Measurements from ENCODE around the gene CIRBP.

The CIRBP gene

DNA sequence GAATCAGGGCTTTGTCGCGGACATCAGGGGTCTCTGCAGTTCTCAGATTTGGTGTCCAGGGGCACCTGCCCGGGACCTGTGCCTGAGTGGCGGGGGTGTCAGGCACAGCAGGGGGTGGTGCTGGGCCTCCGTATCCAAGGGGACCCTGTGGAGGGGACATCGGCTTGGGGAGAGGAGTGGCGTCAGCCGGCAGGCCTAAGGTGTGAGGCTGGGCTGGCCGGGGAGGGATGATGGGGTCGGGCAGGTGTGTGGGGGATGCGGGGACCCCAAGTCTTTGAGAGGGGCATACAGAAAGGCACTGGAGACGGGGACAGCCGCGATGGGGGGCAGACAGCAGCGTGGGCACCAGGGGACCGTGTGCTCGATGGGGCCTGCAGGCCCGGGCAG, 19.1 kb downstream of the CIRBP start:
- no peak for DNase-seq (ENCODE audit: insufficient read length, low spot score)
- FAIRE-seq, result no peak

DNA sequence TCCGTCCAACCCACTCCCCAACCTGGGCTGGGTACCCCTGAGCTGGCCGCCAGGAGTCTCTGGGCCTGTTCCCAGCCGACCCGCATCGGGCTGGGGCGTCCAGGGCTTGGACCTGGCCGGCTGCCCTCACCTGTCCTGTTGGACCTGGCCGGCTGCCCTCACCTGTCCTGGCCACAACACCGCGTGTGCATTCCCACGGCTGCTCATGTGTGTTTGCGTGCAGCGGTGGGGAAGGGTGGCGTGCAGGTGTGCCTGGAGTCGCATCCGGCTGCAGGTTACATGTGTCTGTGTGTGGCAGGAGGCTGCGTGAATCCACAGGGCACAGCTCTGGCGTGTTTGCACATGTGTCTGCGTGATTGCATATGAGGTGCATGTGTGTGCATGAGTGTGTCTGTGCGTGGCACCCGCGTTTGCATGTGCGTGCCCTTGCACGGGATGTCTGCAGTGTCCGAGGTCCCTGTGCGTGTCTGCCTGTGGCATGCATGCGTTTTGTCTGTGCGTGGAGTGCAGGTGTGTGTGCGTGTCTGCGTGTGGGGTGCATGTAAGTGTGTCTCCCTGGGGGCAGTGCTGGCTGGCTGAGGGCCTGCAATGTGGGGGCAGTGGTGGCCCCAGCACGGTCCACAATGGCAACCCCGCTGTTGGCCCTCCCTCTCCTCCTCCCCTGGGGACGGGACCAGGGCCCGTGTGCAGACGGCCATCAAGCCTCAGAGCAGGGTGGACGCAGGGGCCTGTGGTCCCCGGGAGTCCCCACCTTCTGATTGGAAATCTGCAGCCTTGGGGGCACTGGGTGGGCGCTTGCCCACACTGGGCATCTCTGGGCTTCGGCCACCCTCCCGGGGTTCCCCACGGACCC, 19.9 kb downstream of the CIRBP start:
- DNase-seq (ENCODE audit: insufficient read length, low spot score) (no peak), FAIRE-seq (no peak)

DNA sequence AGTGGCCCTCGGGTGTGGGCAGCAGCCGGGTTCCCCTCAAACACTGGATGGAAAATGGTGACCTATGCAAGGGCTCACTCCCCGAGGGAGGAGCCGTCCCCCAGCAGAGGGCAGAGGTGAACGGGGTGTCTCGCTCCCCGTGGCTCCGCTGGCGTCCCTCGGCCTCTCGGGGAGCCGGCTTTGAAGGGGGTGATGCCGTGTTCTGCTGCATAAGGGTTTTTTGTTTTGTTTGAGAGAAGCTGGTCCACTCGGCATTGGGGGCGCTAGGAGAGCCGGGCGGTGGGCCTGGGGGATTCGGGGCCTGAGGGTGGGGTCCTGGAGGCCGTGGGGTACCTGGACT, 20.5 kb downstream of the CIRBP start:
- DNase-seq (ENCODE audit: insufficient read length, low spot score) (no peak), FAIRE-seq (no peak)

DNA sequence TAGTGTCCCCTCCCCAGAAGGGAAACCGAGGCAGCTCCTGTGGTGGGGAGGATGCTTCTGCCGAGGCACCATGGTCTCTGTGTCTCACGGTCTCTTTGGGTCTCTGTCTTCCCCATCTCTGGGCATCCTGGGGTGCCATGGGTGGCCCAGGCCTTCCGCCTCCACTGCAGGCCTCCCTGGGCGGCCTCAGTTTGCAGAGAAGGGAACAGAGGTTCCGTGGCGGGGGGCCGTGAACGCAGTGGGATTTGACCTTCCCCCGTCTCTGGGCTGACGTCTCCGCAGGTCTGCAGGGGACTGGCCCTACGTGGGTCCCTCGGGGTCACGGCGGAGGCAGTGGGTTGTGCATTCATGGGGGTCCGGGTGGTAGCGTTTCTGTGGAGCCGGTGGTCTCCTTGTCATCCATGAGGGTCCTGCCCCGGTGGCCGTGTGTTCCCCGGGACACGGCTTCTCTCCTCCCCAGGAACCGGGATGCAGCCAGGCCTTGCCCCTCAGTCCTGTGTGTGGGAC, 21.1 kb downstream of the CIRBP start:
- FAIRE-seq, result no peak
- DNase-seq (ENCODE audit: insufficient read length, low spot score), result no peak

DNA sequence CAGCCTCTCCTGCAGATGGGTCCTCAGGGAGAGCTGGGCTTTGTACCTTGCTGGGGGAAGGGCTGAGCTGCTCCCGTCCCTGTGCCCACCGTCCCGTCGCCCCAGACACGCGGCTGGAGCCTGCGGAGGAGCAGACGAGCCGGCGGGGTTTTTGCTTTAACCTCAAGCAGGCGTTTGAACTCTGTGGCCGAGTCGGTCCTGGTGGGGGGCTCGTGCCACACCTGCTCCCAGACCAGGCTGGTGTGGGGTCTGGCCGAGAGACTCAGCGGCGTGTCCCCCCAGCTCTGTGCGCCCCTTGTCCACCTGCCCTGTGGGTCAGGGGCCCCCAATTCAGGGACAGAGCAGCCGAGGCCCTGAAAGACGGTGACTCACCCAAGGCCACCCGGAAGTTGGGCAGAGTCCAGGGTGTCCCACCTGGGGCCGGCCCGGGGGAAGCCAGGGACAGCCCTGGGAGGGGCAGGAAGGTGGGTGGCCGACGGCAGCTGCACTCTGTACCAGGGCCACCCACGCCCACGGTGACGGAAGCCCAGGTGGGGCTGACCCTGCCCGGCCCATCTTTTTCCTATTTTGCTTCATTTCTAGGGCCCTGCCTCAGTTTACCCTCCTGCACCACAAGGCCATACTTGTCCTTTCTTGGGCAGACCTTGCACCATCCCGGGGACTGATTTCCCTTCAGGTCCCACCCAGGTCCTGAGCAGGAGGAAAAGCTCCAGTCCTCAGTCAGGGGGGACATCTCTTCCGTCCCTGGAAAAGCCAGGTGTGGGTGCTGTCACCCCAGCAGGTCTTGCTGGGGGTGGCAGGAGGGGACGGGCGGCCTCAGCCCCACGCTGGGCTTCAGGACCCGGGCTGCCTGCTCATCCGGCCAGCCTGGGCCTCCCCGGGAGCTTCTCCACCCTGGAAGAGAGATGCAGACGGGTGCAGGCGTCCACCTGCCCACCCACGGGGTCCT, 21.8 kb downstream of the CIRBP start:
- DNase-seq (ENCODE audit: insufficient read length, low spot score), result no peak
- no peak for FAIRE-seq

DNA sequence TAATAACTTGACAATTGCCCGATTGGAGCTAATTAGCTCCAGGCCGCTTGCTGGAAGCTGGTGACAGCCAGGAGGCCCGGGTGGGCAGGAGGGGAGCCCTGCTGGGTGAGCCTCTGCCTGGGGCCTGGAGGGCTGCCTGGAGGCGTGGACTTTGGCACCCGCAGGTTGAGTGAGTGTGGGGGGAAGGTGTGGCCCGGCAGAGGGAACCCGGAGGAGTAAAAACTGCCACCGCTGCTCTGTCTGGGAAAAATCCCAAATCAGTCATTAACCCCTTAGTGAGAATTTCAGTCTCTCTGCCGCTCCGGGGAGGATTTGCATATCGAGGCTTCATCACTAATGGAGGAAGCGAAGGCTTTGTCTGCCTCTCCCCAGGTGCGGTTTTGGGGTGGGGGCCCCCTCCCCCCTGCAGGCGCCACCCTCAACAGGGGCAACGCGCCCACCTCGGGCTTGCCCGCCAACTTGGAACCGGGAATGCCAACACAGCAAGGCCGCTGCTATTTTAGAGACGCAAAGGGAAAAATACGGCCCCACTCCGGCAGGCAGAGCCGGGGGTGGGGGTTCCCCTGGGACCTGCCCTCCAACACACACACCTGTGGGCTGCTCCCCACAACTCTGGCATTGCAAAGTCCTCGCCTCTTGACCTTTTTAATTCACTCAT, 22.8 kb downstream of the CIRBP start:
- no peak for DNase-seq (ENCODE audit: insufficient read length, low spot score)
- no peak for FAIRE-seq

DNA sequence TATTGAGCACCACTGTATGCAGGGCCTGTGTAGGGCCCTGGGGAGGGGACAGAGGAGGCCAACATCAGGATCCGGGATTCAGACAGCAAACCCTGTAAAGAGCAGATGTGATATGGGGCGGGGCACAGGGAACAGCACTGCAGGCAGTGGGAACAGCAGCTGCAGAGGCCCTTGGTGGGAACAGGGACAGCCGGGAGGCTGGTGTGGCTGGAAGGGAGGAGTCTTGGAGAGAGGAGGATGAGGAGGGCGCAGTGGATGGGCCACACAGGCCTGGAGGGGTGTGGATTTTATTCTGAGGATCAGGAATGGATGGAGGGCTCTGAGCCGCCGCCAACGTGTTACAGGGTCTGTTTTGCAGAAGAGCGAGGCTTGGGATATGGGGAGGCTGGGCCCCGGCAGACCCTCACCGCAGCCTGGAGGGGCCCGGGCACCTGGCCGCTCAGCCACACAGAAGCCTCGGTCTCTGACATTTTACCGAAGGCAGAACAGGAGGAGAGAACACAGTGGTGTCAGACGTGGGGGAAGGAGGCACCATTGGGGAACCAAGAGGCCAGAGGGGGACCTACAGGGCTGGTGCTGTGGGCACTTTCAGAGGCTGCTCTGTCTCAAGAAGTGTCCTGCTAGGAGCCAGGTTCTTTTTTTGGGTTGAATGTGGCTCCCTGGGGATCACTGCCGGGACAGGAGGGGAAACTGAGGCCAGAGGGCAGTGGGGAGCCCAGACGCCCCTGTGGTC, 23.5 kb downstream of the CIRBP start:
- no peak for DNase-seq (ENCODE audit: insufficient read length, low spot score)
- FAIRE-seq, result no peak

DNA sequence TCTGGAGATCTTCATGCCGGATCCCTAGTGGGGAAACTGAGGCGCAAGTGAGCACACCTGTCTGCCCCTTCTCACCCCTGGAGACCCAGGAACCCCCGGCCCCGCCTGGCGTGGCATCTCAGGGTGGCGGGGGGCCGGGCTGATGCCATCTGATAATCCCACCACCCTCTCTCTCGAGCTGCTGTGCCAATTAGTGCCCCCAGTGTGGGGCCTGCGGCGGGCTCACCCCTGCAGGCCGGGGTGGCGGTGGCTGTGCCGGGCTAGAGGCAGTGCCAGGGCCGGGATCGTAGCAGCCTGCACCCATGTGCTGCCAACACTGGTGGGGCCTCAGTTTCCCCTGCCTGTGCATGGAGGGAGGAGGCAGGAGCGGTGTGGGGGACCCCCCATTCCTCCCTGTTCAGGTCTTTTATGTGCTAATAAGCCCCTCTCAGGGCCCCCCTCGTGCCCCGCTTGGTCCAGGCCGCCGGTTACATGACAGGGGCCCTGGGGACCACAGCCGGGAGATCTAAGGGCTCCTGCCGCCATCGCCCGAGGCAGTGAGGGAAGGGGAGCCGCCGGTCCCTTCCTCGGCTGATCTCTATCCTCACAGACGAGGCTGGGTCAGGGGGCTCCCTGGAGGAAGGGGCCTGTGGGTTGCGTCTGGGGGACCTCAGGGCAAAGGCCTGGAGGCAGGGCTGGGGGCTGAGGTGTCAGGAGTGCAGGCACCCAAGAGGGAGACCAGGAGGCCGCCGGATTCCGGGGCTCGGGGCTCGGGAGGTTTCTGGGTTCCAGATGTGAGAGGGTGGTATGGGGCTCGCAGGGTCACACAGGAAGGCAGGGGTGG, 24.9 kb downstream of the CIRBP start:
- no peak for FAIRE-seq
- DNase-seq (ENCODE audit: insufficient read length, low spot score), result no peak

DNA sequence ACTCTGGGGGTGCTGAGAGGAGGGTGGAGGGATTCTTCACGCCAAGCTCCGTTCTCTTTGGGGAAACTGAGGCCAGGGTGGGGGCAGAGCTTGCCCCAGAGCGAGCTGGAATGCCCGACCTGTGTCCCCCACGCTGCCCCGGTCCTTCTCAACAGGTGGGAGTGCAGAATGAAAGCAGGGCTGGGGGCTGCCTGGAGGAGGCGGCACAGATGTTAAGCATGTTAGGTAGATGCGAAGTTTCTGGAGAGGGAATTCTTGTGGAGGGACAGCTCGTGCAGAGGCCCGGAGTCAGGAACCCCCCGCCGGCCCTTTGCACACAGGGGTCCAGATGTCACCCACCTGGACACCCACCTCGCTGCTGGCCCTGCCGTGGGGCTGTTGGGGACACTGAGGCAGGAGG, 25.6 kb downstream of the CIRBP start:
- no peak for FAIRE-seq
- DNase-seq (ENCODE audit: insufficient read length, low spot score), result no peak

DNA sequence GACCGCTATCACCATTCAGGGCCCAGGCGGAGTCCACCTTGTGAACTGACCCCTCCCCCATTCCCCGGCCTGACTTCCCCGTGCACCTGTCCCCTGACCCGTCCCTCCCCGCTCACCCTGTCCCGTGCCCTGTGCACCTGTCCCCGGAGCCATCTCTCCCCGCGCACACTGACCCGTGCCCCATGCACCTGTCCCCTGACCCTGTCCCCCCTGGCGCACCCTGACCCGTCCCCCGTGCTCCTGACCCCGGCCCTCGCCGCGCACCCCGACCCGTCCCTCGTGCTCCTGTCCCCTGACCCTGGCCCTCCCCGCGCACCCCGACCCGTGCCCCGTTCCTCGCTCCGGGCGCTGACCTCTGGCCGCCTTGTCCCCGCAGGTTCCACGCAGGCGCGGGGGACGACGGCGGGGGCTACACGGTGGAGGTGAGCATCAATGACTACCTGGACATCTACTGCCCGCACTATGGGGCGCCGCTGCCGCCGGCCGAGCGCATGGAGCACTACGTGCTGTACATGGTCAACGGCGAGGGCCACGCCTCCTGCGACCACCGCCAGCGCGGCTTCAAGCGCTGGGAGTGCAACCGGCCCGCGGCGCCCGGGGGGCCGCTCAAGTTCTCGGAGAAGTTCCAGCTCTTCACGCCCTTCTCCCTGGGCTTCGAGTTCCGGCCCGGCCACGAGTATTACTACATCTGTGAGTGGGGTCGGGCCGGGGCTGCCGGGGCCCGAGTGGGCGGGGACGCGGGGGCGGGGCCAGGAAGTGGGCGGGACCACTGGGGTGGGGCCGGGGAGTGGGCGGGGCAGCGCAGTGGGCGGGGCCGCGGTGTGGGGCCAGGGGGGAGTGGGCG, 26.3 kb downstream of the CIRBP start:
- FAIRE-seq, result no peak

DNA sequence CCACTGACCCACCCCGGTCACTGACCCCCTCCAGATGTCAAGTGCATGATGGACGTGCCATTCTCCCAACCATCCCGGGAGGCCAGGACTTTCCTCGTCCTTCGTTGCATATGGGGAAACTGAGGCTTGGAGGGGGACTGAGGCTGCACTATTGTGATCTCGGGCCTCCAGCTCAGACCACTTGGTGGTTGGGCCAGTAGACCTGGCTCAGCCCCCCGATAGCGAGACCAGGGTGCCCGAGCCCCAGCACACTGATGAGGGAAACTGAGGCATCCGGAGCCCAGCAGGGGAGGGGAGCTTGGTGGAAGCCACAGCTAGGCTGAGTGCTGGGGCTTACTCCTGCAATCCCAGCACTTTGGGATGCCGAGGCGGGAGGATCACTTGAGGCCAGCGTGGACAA, 26.9 kb downstream of the CIRBP start:
- FAIRE-seq, result no peak
- DNase-seq (ENCODE audit: insufficient read length, low spot score), result no peak

More for the DNA sequence above, 26.3 kb downstream of the CIRBP start:
- no peak for DNase-seq (ENCODE audit: insufficient read length, low spot score)

DNA sequence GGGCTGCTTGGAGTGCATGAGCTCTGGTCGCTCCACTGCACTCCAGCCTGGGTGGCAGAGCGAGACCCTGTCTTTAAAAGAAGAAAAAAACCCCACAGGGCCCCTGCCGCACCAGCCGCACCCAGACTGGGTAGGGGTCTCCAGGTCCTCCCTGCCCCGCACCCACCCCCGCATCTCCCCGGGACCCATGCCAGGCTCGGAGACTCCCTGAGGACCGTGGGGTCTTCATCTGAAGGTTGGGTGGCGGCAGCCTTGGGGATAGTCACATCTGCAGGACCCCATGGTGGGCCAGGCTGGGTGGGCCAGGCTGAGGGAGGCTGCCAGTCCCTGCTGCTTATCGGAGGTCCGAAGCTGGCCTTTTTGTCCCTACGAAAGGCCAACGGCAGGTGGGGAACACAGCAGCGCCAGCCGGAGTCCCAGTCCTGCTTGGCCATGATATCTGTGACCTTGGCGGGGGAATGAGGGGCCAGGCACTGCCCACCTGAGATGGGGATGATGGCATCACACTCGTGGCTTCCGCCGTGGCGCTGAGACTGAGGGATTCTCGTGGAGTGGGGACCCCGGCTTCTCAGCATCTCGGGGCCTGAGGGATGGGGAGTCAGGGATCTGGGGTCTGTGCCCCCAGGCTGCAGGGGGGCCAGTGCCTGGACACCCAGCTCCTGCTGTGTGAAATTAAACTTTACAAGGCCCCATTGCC, 27.6 kb downstream of the CIRBP start:
- no peak for FAIRE-seq
- no peak for DNase-seq (ENCODE audit: insufficient read length, low spot score)

DNA sequence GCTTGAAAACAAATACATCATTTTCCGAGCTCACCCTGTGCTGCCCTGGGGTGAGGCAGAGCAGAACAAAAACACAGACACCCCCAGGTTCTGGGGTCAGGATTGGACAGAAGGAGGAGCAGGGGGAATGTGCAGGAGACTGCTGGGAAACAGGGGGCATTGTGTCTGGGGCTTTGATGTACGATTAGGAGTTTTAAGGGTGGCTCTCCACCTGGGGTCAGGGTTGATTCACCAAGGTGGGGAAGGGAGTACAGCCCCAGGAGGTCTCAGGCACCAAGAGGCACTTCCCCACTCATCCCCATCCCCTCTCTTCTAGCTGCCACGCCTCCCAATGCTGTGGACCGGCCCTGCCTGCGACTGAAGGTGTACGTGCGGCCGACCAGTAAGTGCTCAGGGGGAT, 29.1 kb downstream of the CIRBP start:
- no peak for FAIRE-seq

DNA sequence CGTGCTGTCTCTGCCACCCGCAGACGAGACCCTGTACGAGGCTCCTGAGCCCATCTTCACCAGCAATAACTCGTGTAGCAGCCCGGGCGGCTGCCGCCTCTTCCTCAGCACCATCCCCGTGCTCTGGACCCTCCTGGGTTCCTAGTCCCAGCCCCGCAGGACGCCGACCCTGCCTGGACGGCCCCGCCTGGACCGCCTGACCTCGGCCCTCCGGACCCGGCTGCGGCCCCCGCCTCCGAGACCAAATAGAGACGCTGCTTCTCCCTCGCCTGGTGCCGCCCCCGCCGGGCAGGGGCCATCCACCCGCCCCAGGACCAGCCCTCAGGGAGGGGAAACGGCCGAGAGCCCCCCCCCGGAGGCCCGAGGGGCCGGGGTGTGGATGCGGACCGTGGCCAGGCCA, 30.7 kb downstream of the CIRBP start:
- DNase-seq (ENCODE audit: insufficient read length, low spot score) (no peak), FAIRE-seq (no peak)

More for the DNA sequence above, 29.1 kb downstream of the CIRBP start:
- DNase-seq (ENCODE audit: insufficient read length, low spot score), result no peak

DNA sequence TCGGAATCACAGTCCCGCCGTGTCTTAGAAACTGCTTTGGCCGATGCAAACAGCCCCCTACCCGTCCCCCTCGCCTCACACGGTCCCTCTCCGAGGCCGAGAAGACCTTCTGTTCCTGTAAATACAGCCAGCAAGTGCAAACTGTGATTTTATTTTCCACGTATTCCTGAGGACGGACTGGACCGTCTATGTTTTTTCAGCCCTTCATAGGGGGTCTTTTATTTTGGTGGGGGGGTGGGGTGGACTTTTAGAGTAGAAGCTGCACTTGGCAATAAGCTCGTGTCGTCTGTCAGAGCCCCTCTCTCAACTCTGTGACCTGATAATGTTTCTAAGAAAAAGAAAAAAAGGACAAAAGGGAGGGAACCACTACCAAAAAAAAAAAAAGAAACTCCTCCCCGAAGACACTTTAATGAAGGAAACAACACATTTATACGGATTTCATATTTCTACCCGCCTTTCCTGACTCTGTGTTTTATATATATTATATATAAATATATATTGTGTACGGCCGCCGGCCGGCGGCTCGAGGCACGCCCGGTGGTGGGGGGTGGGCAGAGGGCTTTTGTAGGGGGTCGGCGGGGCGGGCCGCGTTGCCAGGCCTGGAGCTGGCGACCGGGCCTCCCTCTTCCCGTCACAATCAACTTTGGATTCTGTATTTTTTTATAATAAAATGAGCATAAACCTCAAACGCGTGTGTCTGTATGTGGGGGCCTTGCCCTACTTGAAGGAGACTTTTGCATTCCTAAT, 31.8 kb downstream of the CIRBP start:
- no peak for FAIRE-seq

DNA sequence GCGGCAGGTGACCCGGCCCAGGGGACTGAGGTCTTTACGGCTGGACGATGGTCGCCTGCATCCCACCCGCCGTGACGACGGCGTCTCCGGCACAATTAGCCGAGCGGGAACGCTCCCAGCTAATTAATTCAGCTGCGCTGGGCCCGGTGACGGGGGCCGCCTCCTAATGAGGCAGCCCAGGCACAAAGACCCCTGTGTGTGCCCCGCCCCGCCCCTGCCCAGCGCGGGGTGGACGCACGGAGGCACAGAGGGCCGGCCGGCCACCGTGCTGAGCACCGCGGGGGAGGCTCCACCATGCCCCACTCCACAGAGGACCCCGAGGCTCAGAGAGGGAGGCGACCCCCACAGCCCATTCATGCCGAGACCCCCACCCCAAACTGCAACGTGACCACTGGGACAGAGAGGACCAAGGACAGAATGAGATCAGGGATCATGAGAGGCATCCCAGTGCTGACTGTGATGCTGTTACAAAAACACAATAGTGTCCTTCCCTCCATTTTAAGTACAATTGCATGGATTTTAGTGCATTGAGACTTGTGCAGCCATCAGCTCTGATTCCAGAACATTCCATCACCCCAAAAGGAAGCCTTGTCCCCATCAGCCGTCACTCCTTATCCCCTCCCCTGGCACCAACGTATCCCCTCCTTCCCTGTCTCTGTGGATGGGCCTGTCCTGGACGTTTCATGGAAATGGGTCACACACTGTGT, 33.6 kb downstream of the CIRBP start:
- FAIRE-seq (no peak), DNase-seq (ENCODE audit: insufficient read length, low spot score) (no peak)

More for the DNA sequence above, 31.8 kb downstream of the CIRBP start:
- DNase-seq (ENCODE audit: insufficient read length, low spot score), result no peak

All from HTR-8/SVneo (cell line).